Central memory CD4-positive, alpha-beta T cell (primary cell): Measurements from ENCODE around the gene LIPH.
"Not testable (repeated sequence)": the region's sequence is repeated elsewhere in the genome, so short reads cannot be mapped to it uniquely, and the experiment has no call there.

Source experiments
- DNase-seq: peaks from one replicate; pipeline ENCODE4 v3.0.0; 2022

Gene LIPH

GRCh38 chr3:185484296-185484695 lies 68.1 kb downstream of the LIPH start:
- DNase-seq = no peak

GRCh38 chr3:185479373-185479945 lies 72.9 kb downstream of the LIPH start:
- no peak for DNase-seq

DNA sequence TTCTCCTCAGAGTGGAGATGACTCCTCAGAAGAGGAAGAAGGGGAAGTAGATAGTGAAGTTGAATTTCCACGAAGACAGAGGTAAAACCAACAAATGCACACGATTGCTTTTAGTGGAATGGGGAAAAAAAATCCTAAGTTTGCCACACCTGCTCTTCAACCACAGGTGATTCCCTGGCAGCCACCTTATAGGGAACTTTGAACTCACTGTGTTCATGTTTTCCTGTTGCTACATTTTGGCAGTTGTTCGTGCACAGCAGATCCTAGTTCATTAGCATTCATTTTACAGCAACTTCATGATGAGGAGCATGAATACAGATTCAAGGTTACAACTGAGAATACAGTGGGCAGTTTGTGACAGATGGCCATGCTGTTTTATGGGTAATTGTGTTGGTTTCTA lies 75.1 kb downstream of the LIPH start:
- DNase-seq = no peak

- DNase-seq = not testable (repeated sequence)
Measured at GRCh38 chr3:185474922-185475321, 77.5 kb downstream of the LIPH start.

GRCh38 chr3:185473290-185473815 lies 79.0 kb downstream of the LIPH start:
- DNase-seq = no peak

DNA sequence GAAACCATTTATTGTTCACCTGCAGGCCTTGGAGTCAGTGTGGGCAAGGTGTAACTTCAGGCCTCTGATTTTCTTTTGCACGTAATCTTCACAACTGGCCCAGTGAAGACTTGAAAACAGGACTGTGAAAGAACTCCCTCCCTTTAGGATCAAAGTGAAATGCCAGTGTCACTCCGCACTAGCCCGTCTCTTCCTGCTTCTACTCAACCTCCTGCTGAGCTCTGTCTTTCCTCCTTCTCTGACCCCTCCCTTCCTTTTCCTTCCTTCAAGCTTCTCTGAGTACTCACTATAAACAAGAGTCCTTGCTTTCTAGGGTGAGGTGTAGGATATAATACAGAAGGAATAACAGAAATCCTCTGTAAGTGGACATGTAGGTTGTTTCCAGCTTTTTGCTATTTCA lies 82.1 kb downstream of the LIPH start:
- DNase-seq = no peak

- DNase-seq = no peak
Measured at GRCh38 chr3:185469542-185469941, 82.8 kb downstream of the LIPH start.

- DNase-seq = not testable (repeated sequence)
Measured at GRCh38 chr3:185466123-185466522, 86.3 kb downstream of the LIPH start.

DNA sequence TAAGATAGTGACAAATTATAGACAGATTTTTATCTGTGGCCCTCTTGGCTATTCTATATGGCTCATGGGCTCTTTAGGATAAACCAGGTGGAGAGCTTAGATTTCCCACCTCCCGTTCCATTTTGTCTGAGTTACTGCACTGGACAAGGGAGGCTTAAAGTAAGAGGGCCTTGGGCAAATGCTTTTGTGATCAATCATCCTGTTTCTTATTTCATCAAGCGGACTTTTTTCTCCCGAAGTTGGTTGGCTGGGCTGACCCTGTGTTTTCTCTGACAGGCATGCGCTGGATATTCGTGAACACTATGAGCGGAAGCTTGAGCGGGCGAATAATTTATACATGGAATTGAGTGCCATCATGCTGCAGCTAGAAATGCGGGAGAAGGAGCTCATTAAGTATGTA lies 86.9 kb downstream of the LIPH start:
- no peak for DNase-seq

- no peak for DNase-seq
Measured at GRCh38 chr3:185460719-185461350, 91.6 kb downstream of the LIPH start.

GRCh38 chr3:185460309-185460708 lies 92.1 kb downstream of the LIPH start:
- no peak for DNase-seq

GRCh38 chr3:185457376-185457775 lies 95.0 kb downstream of the LIPH start:
- DNase-seq = no peak
